NB4 (cell line): ENCODE data around the gene CACTIN.
"Not testable (repeated sequence)": the region's sequence is repeated elsewhere in the genome, so short reads cannot be mapped to it uniquely, and the experiment has no call there.

Source experiments
- CTCF ChIP-seq: IDR thresholded peaks from one replicate; pipeline ENCODE4 v1.5.1; 2012; ENCODE audit warnings: low read depth, low read length
- MYC ChIP-seq: IDR thresholded peaks from 2 replicates; pipeline ENCODE4 v1.6.1; 2011; ENCODE audit warnings: low read depth, low read length
- POLR2A ChIP-seq: IDR thresholded peaks from 2 replicates; pipeline ENCODE4 v1.6.1; 2011; ENCODE audit warnings: mild to moderate bottlenecking; ENCODE audit not compliant: insufficient read length; ENCODE audit errors: extremely low read depth
- TF ChIP-seq, protein P1 (sequence below): IDR thresholded peaks from 2 replicates; pipeline ENCODE4 v1.6.1; 2011; ENCODE audit warnings: low read depth, low read length

DNA sequence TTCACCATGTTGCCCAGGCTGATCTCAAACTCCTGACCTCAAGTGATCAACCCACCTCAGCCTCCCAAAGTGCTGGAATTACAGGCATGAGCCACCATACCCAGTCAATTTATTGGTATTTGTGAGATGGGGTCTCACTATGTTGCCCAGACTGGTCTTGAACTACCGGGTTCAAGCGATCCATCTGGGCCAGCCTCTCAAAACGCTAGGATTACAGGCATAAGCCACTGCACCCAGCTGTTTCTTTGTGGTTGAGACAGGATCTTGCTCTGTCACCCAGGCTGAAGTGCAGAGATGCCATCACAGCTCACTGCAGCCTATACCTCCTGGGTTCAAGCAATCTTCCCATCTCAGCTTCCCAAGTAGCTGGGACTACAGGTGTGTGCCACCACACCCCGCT is 44.8 kb downstream of the CACTIN start:
- not testable (repeated sequence) for TF ChIP-seq POLR2A, CTCF, MYC
- TF ChIP-seq, protein P1, sequence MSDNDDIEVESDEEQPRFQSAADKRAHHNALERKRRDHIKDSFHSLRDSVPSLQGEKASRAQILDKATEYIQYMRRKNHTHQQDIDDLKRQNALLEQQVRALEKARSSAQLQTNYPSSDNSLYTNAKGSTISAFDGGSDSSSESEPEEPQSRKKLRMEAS: not testable (repeated sequence)
